Astrocyte (in vitro differentiated cells and primary cell): ENCODE measurements around the gene NEURL1. TPM values are rescaled to one million over a fixed set of nuclear protein-coding genes. Genes with fewer than 3 reads are reported as not detected.

Experiments used
- DNase-seq: peaks from one replicate; pipeline ENCODE4 v3.0.0-alpha.2; 2010; ENCODE audit warnings: low read depth
- FAIRE-seq: peaks from 2 replicates; lab custom pipeline; 2011; peaks lifted over from hg19 to GRCh38; lab: Jason Lieb, UNC
- H2AFZ ChIP-seq: 2 replicates; pipeline ENCODE4 v1.6.0; 2012; ENCODE audit warnings: low read depth, low read length, inconsistent platforms
- H3K27ac ChIP-seq: 2 replicates; pipeline ENCODE4 v1.5.1; 2011; ENCODE audit warnings: low read depth, low read length, inconsistent platforms
- H3K27me3 ChIP-seq: 2 replicates; pipeline ENCODE4 v1.6.0; 2011; ENCODE audit warnings: low read length, inconsistent platforms; ENCODE audit not compliant: insufficient read depth
- H3K36me3 ChIP-seq: 2 replicates; pipeline ENCODE4 v1.5.1; 2011; ENCODE audit warnings: low read length, inconsistent platforms; ENCODE audit not compliant: insufficient read depth
- H3K4me1 ChIP-seq: 2 replicates; pipeline ENCODE4 v1.5.1; 2011; ENCODE audit warnings: low read length, inconsistent platforms; ENCODE audit not compliant: insufficient read depth
- H3K4me2 ChIP-seq: 2 replicates; pipeline ENCODE4 v1.6.0; 2012; ENCODE audit warnings: low read length, inconsistent platforms
- H3K4me3 ChIP-seq: 2 replicates; pipeline ENCODE4 v1.5.1; 2011; ENCODE audit warnings: low read depth, mild to moderate bottlenecking, low read length, inconsistent platforms; ENCODE audit not compliant: insufficient read depth
- H3K79me2 ChIP-seq: 2 replicates; pipeline ENCODE4 v1.6.0; 2012; ENCODE audit warnings: mild to moderate bottlenecking, low read length, inconsistent platforms; ENCODE audit not compliant: insufficient read depth
- H3K9ac ChIP-seq: 2 replicates; pipeline ENCODE4 v1.6.0; 2012; ENCODE audit warnings: mild to moderate bottlenecking, low read length, inconsistent platforms
- H3K9me3 ChIP-seq: 2 replicates; pipeline ENCODE4 v1.5.1; 2012; ENCODE audit warnings: low read depth, mild to moderate bottlenecking, low read length, inconsistent platforms; ENCODE audit not compliant: insufficient read depth
- H4K20me1 ChIP-seq: 2 replicates; pipeline ENCODE4 v1.6.0; 2012; ENCODE audit warnings: low read length, inconsistent platforms; ENCODE audit not compliant: insufficient read depth
- H3K27ac Mint-ChIP-seq: one replicate; pipeline ENCODE4 v1.8.0; 2021; ENCODE audit warnings: mild to moderate bottlenecking, mixed read lengths; ENCODE audit not compliant: unreplicated experiment
- H3K27me3 Mint-ChIP-seq: one replicate; pipeline ENCODE4 v1.8.0; 2021; ENCODE audit warnings: low read depth, mixed read lengths; ENCODE audit not compliant: unreplicated experiment
- H3K36me3 Mint-ChIP-seq: one replicate; pipeline ENCODE4 v1.8.0; 2021; ENCODE audit warnings: low read depth, mixed read lengths; ENCODE audit not compliant: unreplicated experiment
- H3K4me1 Mint-ChIP-seq: one replicate; pipeline ENCODE4 v1.8.0; 2021; ENCODE audit warnings: low read depth, mixed read lengths; ENCODE audit not compliant: unreplicated experiment
- H3K4me3 Mint-ChIP-seq: one replicate; pipeline ENCODE4 v1.8.0; 2021; ENCODE audit warnings: mild to moderate bottlenecking, moderate library complexity, mixed read lengths; ENCODE audit not compliant: unreplicated experiment
- H3K9me3 Mint-ChIP-seq: one replicate; pipeline ENCODE4 v1.8.0; 2021; ENCODE audit warnings: mild to moderate bottlenecking, mixed read lengths; ENCODE audit not compliant: unreplicated experiment
- CTCF ChIP-seq: IDR thresholded peaks from 2 replicates; pipeline ENCODE4 v1.5.1; 2011; ENCODE audit warnings: low read depth, mild to moderate bottlenecking, inconsistent platforms, low read length, moderate library complexity; ENCODE audit not compliant: insufficient read depth
- EZH2 ChIP-seq: IDR thresholded peaks from 2 replicates; pipeline ENCODE4 v1.6.1; 2012; ENCODE audit warnings: mild to moderate bottlenecking, low read length, inconsistent platforms; ENCODE audit not compliant: insufficient read depth
- total RNA-seq: library from RNA; stranded (reverse); gene quantifications from 2 replicates; pipeline ENCODE4 v1.2.1, GENCODE V29; 2021

Gene NEURL1
- total RNA-seq, 1 donor from 2014 or later, result 1.5 TPM

- H3K4me2 ChIP-seq, result no peak overlapping the region
- no peak for FAIRE-seq
- H3K4me1 Mint-ChIP-seq, result peaks cover 26% of the 10 kb centered on the region
Observed at GRCh38 chr10:103613616-103614015, 120.1 kb downstream of the NEURL1 start.

DNA sequence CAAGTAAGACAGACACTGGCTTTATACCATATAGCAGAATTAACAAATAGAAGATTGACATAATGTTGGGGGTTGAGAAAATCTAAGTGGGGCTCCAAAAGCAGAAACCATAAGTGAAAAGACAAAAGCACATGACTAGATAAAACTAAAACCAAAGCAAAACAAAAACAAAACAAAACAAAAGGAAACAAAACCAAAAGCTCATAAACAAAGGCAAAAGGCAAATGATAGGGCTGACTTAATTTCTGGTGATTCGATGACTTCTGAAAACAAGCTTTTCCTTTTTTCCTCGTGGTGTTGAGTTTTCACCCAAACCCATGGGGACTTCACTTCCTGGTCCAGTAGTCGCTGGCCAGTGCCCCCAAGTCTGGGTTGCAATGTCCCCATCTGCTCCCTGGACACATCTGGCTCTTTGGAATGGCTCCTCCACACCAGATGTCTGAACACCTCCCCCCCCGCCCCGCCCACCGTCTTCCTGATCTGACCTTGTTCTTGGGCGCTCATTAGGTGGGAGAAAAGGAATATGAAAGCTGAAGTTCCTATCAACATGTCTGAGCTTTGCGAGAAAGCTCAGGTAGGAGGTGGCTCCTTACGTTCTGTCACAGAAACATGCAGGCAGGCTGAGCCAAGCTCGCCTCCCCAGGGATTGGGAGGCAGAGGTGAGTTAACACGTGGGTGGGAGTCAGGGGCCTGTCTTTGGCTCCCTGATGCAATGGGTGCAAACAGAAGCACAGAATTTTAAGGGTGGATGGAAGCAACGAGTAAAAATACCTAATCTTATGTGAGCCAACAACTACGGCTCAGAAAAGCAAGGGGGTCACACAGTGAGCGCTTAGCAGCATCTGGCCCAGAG lies 121.0 kb downstream of the NEURL1 start:
- H3K27me3 ChIP-seq, result no peaks in the 10 kb centered on the region
- H3K27ac Mint-ChIP-seq, result peak overlapping the region; percentile 75

More at GRCh38 chr10:103613616-103614015, 120.1 kb downstream of the NEURL1 start:
- no peak overlapping the region for H3K9ac ChIP-seq
- no peaks in the 10 kb centered on the region for H4K20me1 ChIP-seq
- no peak overlapping the region for H3K4me3 Mint-ChIP-seq
- no peak overlapping the region for H3K27ac ChIP-seq
- TF ChIP-seq CTCF, result no peak
- TF ChIP-seq EZH2, result no peak
- no peak overlapping the region for H2AFZ ChIP-seq
- H3K4me1 ChIP-seq, result peaks cover 12% of the 10 kb centered on the region
- H3K36me3 ChIP-seq, result peaks cover 14% of the 10 kb centered on the region
- no peak overlapping the region for H3K4me3 ChIP-seq
- H3K27me3 Mint-ChIP-seq, result peaks cover 4% of the 10 kb centered on the region
- DNase-seq, result no peak
- H3K9me3 Mint-ChIP-seq, result no peaks in the 10 kb centered on the region
- H3K9me3 ChIP-seq, result no peaks in the 10 kb centered on the region
- peak overlapping the region; percentile 10 for H3K27ac Mint-ChIP-seq
- no peaks in the 10 kb centered on the region for H3K79me2 ChIP-seq
- H3K27me3 ChIP-seq, result no peaks in the 10 kb centered on the region
- peaks cover 36% of the 10 kb centered on the region for H3K36me3 Mint-ChIP-seq

More for the DNA sequence above, 121.0 kb downstream of the NEURL1 start:
- DNase-seq (no peak), FAIRE-seq (no peak)
- H3K4me1 ChIP-seq, result peaks cover 21% of the 10 kb centered on the region
- no peak overlapping the region for H3K4me3 Mint-ChIP-seq
- H3K79me2 ChIP-seq, result no peaks in the 10 kb centered on the region
- H3K27me3 Mint-ChIP-seq, result peaks cover 4% of the 10 kb centered on the region
- peaks cover 29% of the 10 kb centered on the region for H3K4me1 Mint-ChIP-seq
- no peaks in the 10 kb centered on the region for H3K9me3 Mint-ChIP-seq
- no peak overlapping the region for H2AFZ ChIP-seq
- H3K36me3 Mint-ChIP-seq, result peaks cover 32% of the 10 kb centered on the region
- H3K9me3 ChIP-seq, result no peaks in the 10 kb centered on the region
- no peak overlapping the region for H3K9ac ChIP-seq
- peaks cover 14% of the 10 kb centered on the region for H3K36me3 ChIP-seq
- H3K4me2 ChIP-seq, result no peak overlapping the region
- H3K4me3 ChIP-seq, result no peak overlapping the region
- H4K20me1 ChIP-seq, result no peaks in the 10 kb centered on the region
- TF ChIP-seq EZH2, result no peak
- TF ChIP-seq CTCF, result no peak
- H3K27ac ChIP-seq, result no peak overlapping the region
